ENCODE data around the gene THSD4.

Gene THSD4

GRCh38 chr15:71802770-71803169, 687.5 kb downstream of the THSD4 start:
- Histone ChIP-seq H3K4me3 (ENCODE audit: low read length in 2 of 2) (no peak overlapping the region), H3K27me3 (ENCODE audit: control insufficient read depth in 1 of 2, insufficient read depth in 2 of 2, low read length in 2 of 2) (no peaks in the 10 kb centered on the region), H3K27ac (ENCODE audit: low read length) (no peak overlapping the region), H3K9me3 (ENCODE audit: control insufficient read depth in 2 of 2, low read length in 2 of 2) (no peaks in the 10 kb centered on the region), H3K4me1 (ENCODE audit: control insufficient read depth, insufficient read depth, low read length) (peaks cover 4% of the 10 kb centered on the region), H3K36me3 (ENCODE audit: control insufficient read depth in 2 of 2, insufficient read depth in 2 of 2, low read length in 2 of 2) (no peaks in the 10 kb centered on the region), H3K9ac (ENCODE audit: low read length in 2 of 2) (no peak overlapping the region)

- no peak overlapping the region for H3K27ac ChIP-seq (ENCODE audit: low read length)
- no peak overlapping the region for H3K9ac ChIP-seq (ENCODE audit: low read length in 2 of 2)
- H3K36me3 ChIP-seq (ENCODE audit: control insufficient read depth in 2 of 2, insufficient read depth in 2 of 2, low read length in 2 of 2), result no peaks in the 10 kb centered on the region
- no peaks in the 10 kb centered on the region for H3K27me3 ChIP-seq (ENCODE audit: control insufficient read depth in 1 of 2, insufficient read depth in 2 of 2, low read length in 2 of 2)
- H3K4me1 ChIP-seq (ENCODE audit: control insufficient read depth, insufficient read depth, low read length), result peaks cover 4% of the 10 kb centered on the region
- no peak overlapping the region for H3K4me3 ChIP-seq (ENCODE audit: low read length in 2 of 2)
- H3K9me3 ChIP-seq (ENCODE audit: control insufficient read depth in 2 of 2, low read length in 2 of 2), result no peaks in the 10 kb centered on the region
Measured at GRCh38 chr15:71804226-71804625, 689.0 kb downstream of the THSD4 start.

- no peak overlapping the region for H3K9ac ChIP-seq (ENCODE audit: low read length in 2 of 2)
- no peak overlapping the region for H3K4me3 ChIP-seq (ENCODE audit: low read length in 2 of 2)
- H3K4me1 ChIP-seq (ENCODE audit: control insufficient read depth, insufficient read depth, low read length), result peaks cover 4% of the 10 kb centered on the region
- H3K36me3 ChIP-seq (ENCODE audit: control insufficient read depth in 2 of 2, insufficient read depth in 2 of 2, low read length in 2 of 2), result no peaks in the 10 kb centered on the region
- no peaks in the 10 kb centered on the region for H3K27me3 ChIP-seq (ENCODE audit: control insufficient read depth in 1 of 2, insufficient read depth in 2 of 2, low read length in 2 of 2)
- H3K27ac ChIP-seq (ENCODE audit: low read length), result no peak overlapping the region
- H3K9me3 ChIP-seq (ENCODE audit: control insufficient read depth in 2 of 2, low read length in 2 of 2), result no peaks in the 10 kb centered on the region
Measured at GRCh38 chr15:71804695-71805470, 689.6 kb downstream of the THSD4 start.

- Histone ChIP-seq H3K27ac (ENCODE audit: low read length) (no peak overlapping the region), H3K9me3 (ENCODE audit: control insufficient read depth in 2 of 2, low read length in 2 of 2) (no peaks in the 10 kb centered on the region), H3K9ac (ENCODE audit: low read length in 2 of 2) (no peak overlapping the region), H3K27me3 (ENCODE audit: control insufficient read depth in 1 of 2, insufficient read depth in 2 of 2, low read length in 2 of 2) (no peaks in the 10 kb centered on the region), H3K4me3 (ENCODE audit: low read length in 2 of 2) (no peak overlapping the region), H3K36me3 (ENCODE audit: control insufficient read depth in 2 of 2, insufficient read depth in 2 of 2, low read length in 2 of 2) (no peaks in the 10 kb centered on the region), H3K4me1 (ENCODE audit: control insufficient read depth, insufficient read depth, low read length) (no peaks in the 10 kb centered on the region)
Measured at GRCh38 chr15:71806452-71806931, 691.2 kb downstream of the THSD4 start.

GRCh38 chr15:71807125-71807629, 691.9 kb downstream of the THSD4 start:
- no peaks in the 10 kb centered on the region for H3K36me3 ChIP-seq (ENCODE audit: control insufficient read depth in 2 of 2, insufficient read depth in 2 of 2, low read length in 2 of 2)
- H3K4me3 ChIP-seq (ENCODE audit: low read length in 2 of 2), result no peak overlapping the region
- no peak overlapping the region for H3K9ac ChIP-seq (ENCODE audit: low read length in 2 of 2)
- H3K27ac ChIP-seq (ENCODE audit: low read length), result no peak overlapping the region
- no peaks in the 10 kb centered on the region for H3K9me3 ChIP-seq (ENCODE audit: control insufficient read depth in 2 of 2, low read length in 2 of 2)
- H3K27me3 ChIP-seq (ENCODE audit: control insufficient read depth in 1 of 2, insufficient read depth in 2 of 2, low read length in 2 of 2), result no peaks in the 10 kb centered on the region
- H3K4me1 ChIP-seq (ENCODE audit: control insufficient read depth, insufficient read depth, low read length), result no peaks in the 10 kb centered on the region

- no peak overlapping the region for H3K4me3 ChIP-seq (ENCODE audit: low read length in 2 of 2)
- H3K27ac ChIP-seq (ENCODE audit: low read length), result no peak overlapping the region
- H3K9me3 ChIP-seq (ENCODE audit: control insufficient read depth in 2 of 2, low read length in 2 of 2), result no peaks in the 10 kb centered on the region
- no peaks in the 10 kb centered on the region for H3K36me3 ChIP-seq (ENCODE audit: control insufficient read depth in 2 of 2, insufficient read depth in 2 of 2, low read length in 2 of 2)
- no peaks in the 10 kb centered on the region for H3K27me3 ChIP-seq (ENCODE audit: control insufficient read depth in 1 of 2, insufficient read depth in 2 of 2, low read length in 2 of 2)
- H3K4me1 ChIP-seq (ENCODE audit: control insufficient read depth, insufficient read depth, low read length), result no peaks in the 10 kb centered on the region
- no peak overlapping the region for H3K9ac ChIP-seq (ENCODE audit: low read length in 2 of 2)
Measured at GRCh38 chr15:71807691-71808091, 692.4 kb downstream of the THSD4 start.

GRCh38 chr15:71808311-71809020, 693.2 kb downstream of the THSD4 start:
- Histone ChIP-seq H3K36me3 (ENCODE audit: control insufficient read depth in 2 of 2, insufficient read depth in 2 of 2, low read length in 2 of 2) (no peaks in the 10 kb centered on the region), H3K4me1 (ENCODE audit: control insufficient read depth, insufficient read depth, low read length) (no peaks in the 10 kb centered on the region), H3K4me3 (ENCODE audit: low read length in 2 of 2) (no peak overlapping the region), H3K9me3 (ENCODE audit: control insufficient read depth in 2 of 2, low read length in 2 of 2) (no peaks in the 10 kb centered on the region), H3K27ac (ENCODE audit: low read length) (no peak overlapping the region), H3K27me3 (ENCODE audit: control insufficient read depth in 1 of 2, insufficient read depth in 2 of 2, low read length in 2 of 2) (no peaks in the 10 kb centered on the region), H3K9ac (ENCODE audit: low read length in 2 of 2) (no peak overlapping the region)

GRCh38 chr15:71809346-71809745, 694.1 kb downstream of the THSD4 start:
- Histone ChIP-seq H3K9ac (ENCODE audit: low read length in 2 of 2) (no peak overlapping the region), H3K36me3 (ENCODE audit: control insufficient read depth in 2 of 2, insufficient read depth in 2 of 2, low read length in 2 of 2) (no peaks in the 10 kb centered on the region), H3K27me3 (ENCODE audit: control insufficient read depth in 1 of 2, insufficient read depth in 2 of 2, low read length in 2 of 2) (no peaks in the 10 kb centered on the region), H3K4me3 (ENCODE audit: low read length in 2 of 2) (no peak overlapping the region), H3K4me1 (ENCODE audit: control insufficient read depth, insufficient read depth, low read length) (no peaks in the 10 kb centered on the region), H3K9me3 (ENCODE audit: control insufficient read depth in 2 of 2, low read length in 2 of 2) (no peaks in the 10 kb centered on the region), H3K27ac (ENCODE audit: low read length) (no peak overlapping the region)

- Histone ChIP-seq H3K4me3 (ENCODE audit: low read length in 2 of 2) (no peak within 1 kb of the TSS), H3K9ac (ENCODE audit: low read length in 2 of 2) (no peak within 1 kb of the TSS), H3K4me1 (ENCODE audit: control insufficient read depth, insufficient read depth, low read length) (no peaks in the 10 kb centered on the region), H3K27ac (ENCODE audit: low read length) (no peak within 1 kb of the TSS), H3K27me3 (ENCODE audit: control insufficient read depth in 1 of 2, insufficient read depth in 2 of 2, low read length in 2 of 2) (no peaks in the 10 kb centered on the region), H3K36me3 (ENCODE audit: control insufficient read depth in 2 of 2, insufficient read depth in 2 of 2, low read length in 2 of 2) (no peaks in the 10 kb centered on the region), H3K9me3 (ENCODE audit: control insufficient read depth in 2 of 2, low read length in 2 of 2) (no peaks in the 10 kb centered on the region)
Measured at GRCh38 chr15:71810256-71811035, 695.2 kb downstream of the THSD4 start, which contains the start of gene NR2E3. Gene NR2E3 (plus strand): TSS chr15:71810554. CDS start chr15:71810744, 190 bp downstream.

- Histone ChIP-seq H3K27me3 (ENCODE audit: control insufficient read depth in 1 of 2, insufficient read depth in 2 of 2, low read length in 2 of 2) (no peaks in the 10 kb centered on the region), H3K27ac (ENCODE audit: low read length) (no peak overlapping the region), H3K4me3 (ENCODE audit: low read length in 2 of 2) (no peak overlapping the region), H3K9ac (ENCODE audit: low read length in 2 of 2) (no peak overlapping the region), H3K9me3 (ENCODE audit: control insufficient read depth in 2 of 2, low read length in 2 of 2) (no peaks in the 10 kb centered on the region), H3K36me3 (ENCODE audit: control insufficient read depth in 2 of 2, insufficient read depth in 2 of 2, low read length in 2 of 2) (no peaks in the 10 kb centered on the region), H3K4me1 (ENCODE audit: control insufficient read depth, insufficient read depth, low read length) (no peaks in the 10 kb centered on the region)
Measured at GRCh38 chr15:71811036-71811736, 695.9 kb downstream of the THSD4 start.

Data from stomach smooth muscle (tissue), 2 donors.